NCI-H1417 treated with DMSO at 0.1 percent for 48 hours (cell line): ENCODE results near the gene GALNT14.
A peak's percentile ranks its signal among the peaks of the same experiment; 100 is the strongest.

Experiments used
- DNase-seq: peaks from one replicate; lab custom pipeline; 2025; lab: John Stamatoyannopoulos, UW

Gene GALNT14

GRCh38 chr2:31086590-31086989 lies 51.6 kb downstream of the GALNT14 start:
- DNase-seq = no peak

GRCh38 chr2:31083234-31083993 lies 54.8 kb downstream of the GALNT14 start:
- no peak for DNase-seq

GRCh38 chr2:31082002-31082401 lies 56.2 kb downstream of the GALNT14 start:
- DNase-seq = no peak

GRCh38 chr2:31081492-31081891 lies 56.7 kb downstream of the GALNT14 start:
- DNase-seq = no peak

- DNase-seq = no peak
These were observed 57.9 kb downstream of the GALNT14 start for GRCh38 chr2:31080361-31080760.

- DNase-seq = no peak
These were observed 58.6 kb downstream of the GALNT14 start for GRCh38 chr2:31079665-31080064.

- no peak for DNase-seq
These were observed 59.6 kb downstream of the GALNT14 start for GRCh38 chr2:31078579-31079105.

GRCh38 chr2:31078011-31078410 lies 60.2 kb downstream of the GALNT14 start:
- DNase-seq = no peak

- DNase-seq = no peak
These were observed 62.2 kb downstream of the GALNT14 start for GRCh38 chr2:31075941-31076590.

GRCh38 chr2:31075431-31075830 lies 62.8 kb downstream of the GALNT14 start:
- peak; percentile 51 for DNase-seq

- DNase-seq = no peak
These were observed 66.5 kb downstream of the GALNT14 start for GRCh38 chr2:31071741-31072140.

- DNase-seq = no peak
These were observed 67.7 kb downstream of the GALNT14 start for GRCh38 chr2:31070339-31071125.

GRCh38 chr2:31069643-31070325 lies 68.5 kb downstream of the GALNT14 start:
- no peak for DNase-seq

- no peak for DNase-seq
These were observed 71.0 kb downstream of the GALNT14 start for GRCh38 chr2:31067259-31067658.

GRCh38 chr2:31066551-31066950 lies 71.7 kb downstream of the GALNT14 start:
- DNase-seq = no peak

- DNase-seq = no peak
These were observed 72.2 kb downstream of the GALNT14 start for GRCh38 chr2:31066086-31066485.

GRCh38 chr2:31065356-31065755 lies 72.9 kb downstream of the GALNT14 start:
- no peak for DNase-seq

- DNase-seq = no peak
These were observed 77.8 kb downstream of the GALNT14 start for GRCh38 chr2:31060397-31060796.

- DNase-seq = no peak
These were observed 79.9 kb downstream of the GALNT14 start for GRCh38 chr2:31058096-31059035.

GRCh38 chr2:31057691-31058090 lies 80.5 kb downstream of the GALNT14 start:
- no peak for DNase-seq

GRCh38 chr2:31055938-31056337 lies 82.3 kb downstream of the GALNT14 start:
- DNase-seq = no peak
